Measurements from ENCODE around the gene CDX1. TPM values are rescaled to one million over a fixed set of nuclear protein-coding genes. Genes with fewer than 3 reads are reported as not detected.
A peak's percentile ranks its signal among the peaks of the same experiment; 100 is the strongest.

The CDX1 gene
- total RNA-seq, 1 experiment from 2014 or later, result not detected

GRCh38 chr5:150203832-150204589 lies 37.4 kb downstream of the CDX1 start:
- DNase-seq (ENCODE audit: low read depth), result no peak

- no peak for DNase-seq (ENCODE audit: low read depth)
Measured at GRCh38 chr5:150204590-150204960, 38.0 kb downstream of the CDX1 start.

GRCh38 chr5:150206098-150206778 lies 39.7 kb downstream of the CDX1 start:
- no peak for DNase-seq (ENCODE audit: low read depth)

- no peak for DNase-seq (ENCODE audit: low read depth)
Measured at GRCh38 chr5:150206779-150207115, 40.2 kb downstream of the CDX1 start.

GRCh38 chr5:150208187-150209098 lies 41.9 kb downstream of the CDX1 start:
- DNase-seq (ENCODE audit: low read depth), result peak; percentile 89

- DNase-seq (ENCODE audit: low read depth), result peak; percentile 81
Measured at GRCh38 chr5:150209099-150209635, 42.6 kb downstream of the CDX1 start.

- no peak for DNase-seq (ENCODE audit: low read depth)
Measured at GRCh38 chr5:150210644-150211043, 44.1 kb downstream of the CDX1 start.

GRCh38 chr5:150211156-150212030 lies 44.8 kb downstream of the CDX1 start:
- no peak for DNase-seq (ENCODE audit: low read depth)

- DNase-seq (ENCODE audit: low read depth), result peak; percentile 18
Measured at GRCh38 chr5:150213530-150213929, 47.0 kb downstream of the CDX1 start.

- no peak for DNase-seq (ENCODE audit: low read depth)
Measured at GRCh38 chr5:150214289-150214688, 47.7 kb downstream of the CDX1 start.

- DNase-seq (ENCODE audit: low read depth), result no peak
Measured at GRCh38 chr5:150215979-150216944, 49.7 kb downstream of the CDX1 start.

GRCh38 chr5:150217038-150217437 lies 50.5 kb downstream of the CDX1 start:
- DNase-seq (ENCODE audit: low read depth), result no peak

- DNase-seq (ENCODE audit: low read depth), result peak; percentile 77
Measured at GRCh38 chr5:150217873-150218692, 51.5 kb downstream of the CDX1 start.

- no peak for DNase-seq (ENCODE audit: low read depth)
Measured at GRCh38 chr5:150218693-150219035, 52.1 kb downstream of the CDX1 start.

- DNase-seq (ENCODE audit: low read depth), result no peak
Measured at GRCh38 chr5:150219142-150219541, 52.6 kb downstream of the CDX1 start.

- no peak for DNase-seq (ENCODE audit: low read depth)
Measured at GRCh38 chr5:150219861-150220260, 53.3 kb downstream of the CDX1 start.

GRCh38 chr5:150221471-150221870 lies 54.9 kb downstream of the CDX1 start:
- DNase-seq (ENCODE audit: low read depth), result no peak

- no peak for DNase-seq (ENCODE audit: low read depth)
Measured at GRCh38 chr5:150222906-150223305, 56.3 kb downstream of the CDX1 start.

GRCh38 chr5:150223474-150223873 lies 56.9 kb downstream of the CDX1 start:
- DNase-seq (ENCODE audit: low read depth), result no peak

Measured in HT1080 (cell line).